ENCODE results near the gene LMNA.

- no peak for TF ChIP-seq EZH2phosphoT487 (IDR thresholded peaks at IDR 0.05; ENCODE audit: borderline replicate concordance)
- TF ChIP-seq, protein P1, sequence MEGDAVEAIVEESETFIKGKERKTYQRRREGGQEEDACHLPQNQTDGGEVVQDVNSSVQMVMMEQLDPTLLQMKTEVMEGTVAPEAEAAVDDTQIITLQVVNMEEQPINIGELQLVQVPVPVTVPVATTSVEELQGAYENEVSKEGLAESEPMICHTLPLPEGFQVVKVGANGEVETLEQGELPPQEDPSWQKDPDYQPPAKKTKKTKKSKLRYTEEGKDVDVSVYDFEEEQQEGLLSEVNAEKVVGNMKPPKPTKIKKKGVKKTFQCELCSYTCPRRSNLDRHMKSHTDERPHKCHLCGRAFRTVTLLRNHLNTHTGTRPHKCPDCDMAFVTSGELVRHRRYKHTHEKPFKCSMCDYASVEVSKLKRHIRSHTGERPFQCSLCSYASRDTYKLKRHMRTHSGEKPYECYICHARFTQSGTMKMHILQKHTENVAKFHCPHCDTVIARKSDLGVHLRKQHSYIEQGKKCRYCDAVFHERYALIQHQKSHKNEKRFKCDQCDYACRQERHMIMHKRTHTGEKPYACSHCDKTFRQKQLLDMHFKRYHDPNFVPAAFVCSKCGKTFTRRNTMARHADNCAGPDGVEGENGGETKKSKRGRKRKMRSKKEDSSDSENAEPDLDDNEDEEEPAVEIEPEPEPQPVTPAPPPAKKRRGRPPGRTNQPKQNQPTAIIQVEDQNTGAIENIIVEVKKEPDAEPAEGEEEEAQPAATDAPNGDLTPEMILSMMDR (conservative IDR thresholded peaks at IDR 0.05; ENCODE audit: low read length), result no peak
Observed at GRCh38 chr1:156146769-156147405, 32.4 kb downstream of the LMNA start.

Measured in Loucy (cell line).